ENCODE data around the gene CLCN5.

CLCN5 gene

DNA sequence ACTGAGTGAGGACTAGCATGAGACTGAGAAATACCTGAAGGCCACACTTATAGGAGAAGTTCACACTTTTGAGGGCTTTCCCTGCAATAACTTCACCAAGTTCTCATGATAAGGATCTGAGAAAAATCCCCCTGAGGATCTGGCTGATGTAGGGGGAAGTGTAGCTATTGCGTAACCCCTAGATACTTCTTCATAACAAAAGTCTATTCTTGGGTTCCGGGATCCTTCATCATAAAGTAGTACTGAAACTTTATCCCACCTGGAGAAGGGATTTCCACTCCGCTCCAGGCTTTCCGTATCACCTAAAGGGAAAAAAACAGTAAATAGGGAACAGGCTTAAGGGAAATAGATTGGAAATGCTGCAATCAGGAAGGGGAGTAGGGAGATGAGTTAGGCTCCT is 29.9 kb upstream of the CLCN5 start:
- Histone ChIP-seq H3K27me3 (peaks cover 55% of the 10 kb centered on the region), H3K9ac (no peak overlapping the region), H3K9me3 (peaks cover 11% of the 10 kb centered on the region), H3K27ac (no peak overlapping the region), H3K4me1 (peaks cover 6% of the 10 kb centered on the region; the same call in 1 of the 2 replicates), H3K36me3 (no peaks in the 10 kb centered on the region), H3K4me3 (no peak overlapping the region), H4K20me1 (no peaks in the 10 kb centered on the region), H3K4me2 (no peak overlapping the region)
- peak; percentile 93 for TF ChIP-seq Cebpa-rat (IDR thresholded peaks at IDR 0.05)

- H3K27me3 ChIP-seq = peaks cover 61% of the 10 kb centered on the region
- H3K27ac ChIP-seq = no peak overlapping the region
- H3K36me3 ChIP-seq = no peaks in the 10 kb centered on the region
- H3K9ac ChIP-seq = no peak overlapping the region
- no peak overlapping the region for H3K4me2 ChIP-seq
- H3K4me1 ChIP-seq = peaks cover 6% of the 10 kb centered on the region; the same call in 1 of the 2 replicates
- peaks cover 21% of the 10 kb centered on the region for H3K9me3 ChIP-seq
- TF ChIP-seq Cebpa-rat (IDR thresholded peaks at IDR 0.05) = no peak
- no peaks in the 10 kb centered on the region for H4K20me1 ChIP-seq
- H3K4me3 ChIP-seq = no peak overlapping the region
These were observed 25.4 kb upstream of the CLCN5 start for GRCh38 chrX:49896951-49897350.

DNA sequence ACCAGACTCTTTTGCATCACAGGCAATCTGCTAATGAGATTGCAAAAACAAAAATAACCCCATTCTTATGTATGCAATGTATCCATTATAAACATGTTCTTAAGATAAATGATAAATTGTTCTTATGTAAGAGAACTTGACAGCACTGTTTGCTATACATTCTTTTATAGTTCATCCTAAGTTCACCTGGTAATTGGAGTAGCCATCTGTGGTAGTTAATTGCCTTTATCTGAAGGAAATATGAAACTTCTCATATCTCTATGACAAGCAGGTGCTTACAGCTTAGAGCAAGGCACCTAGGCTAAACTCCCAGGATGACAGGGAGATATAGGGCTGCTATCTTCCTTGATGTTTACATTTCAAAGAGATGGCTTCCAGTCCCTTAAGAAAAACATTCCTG is 21.3 kb upstream of the CLCN5 start:
- no peak overlapping the region for H3K27ac ChIP-seq
- H3K9me3 ChIP-seq = peaks cover 21% of the 10 kb centered on the region
- no peaks in the 10 kb centered on the region for H3K4me1 ChIP-seq
- no peaks in the 10 kb centered on the region for H4K20me1 ChIP-seq
- peaks cover 42% of the 10 kb centered on the region for H3K27me3 ChIP-seq
- no peak overlapping the region for H3K4me3 ChIP-seq
- H3K36me3 ChIP-seq = no peaks in the 10 kb centered on the region
- H3K9ac ChIP-seq = no peak overlapping the region
- H3K4me2 ChIP-seq = no peak overlapping the region
- no peak for TF ChIP-seq Cebpa-rat (IDR thresholded peaks at IDR 0.05)

DNA sequence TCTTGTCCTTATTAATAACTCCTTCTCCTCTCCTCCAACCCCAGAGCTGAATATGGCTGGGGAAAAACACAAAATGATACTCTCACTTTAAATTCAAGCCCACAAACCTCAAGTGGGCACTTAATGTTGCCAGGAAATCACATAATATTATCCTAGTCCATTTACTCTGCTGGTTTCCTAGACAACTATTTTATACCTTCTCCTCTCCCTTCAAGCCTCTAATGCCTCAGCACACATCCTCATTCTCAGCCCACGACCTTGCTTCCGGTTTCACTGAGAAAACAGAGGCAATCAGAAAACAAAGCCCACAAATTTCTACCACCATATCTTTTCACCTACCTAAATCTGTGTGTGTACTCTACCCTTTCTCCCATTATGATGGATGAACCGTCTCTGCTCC is 12.1 kb upstream of the CLCN5 start:
- H3K27ac ChIP-seq = no peak overlapping the region
- no peak overlapping the region for H3K4me3 ChIP-seq
- H3K4me2 ChIP-seq = no peak overlapping the region
- no peak for TF ChIP-seq Cebpa-rat (IDR thresholded peaks at IDR 0.05)
- H3K4me1 ChIP-seq = no peaks in the 10 kb centered on the region; the same call in 1 of the 2 replicates
- no peak overlapping the region for H3K9ac ChIP-seq
- peaks cover 63% of the 10 kb centered on the region for H3K27me3 ChIP-seq
- H4K20me1 ChIP-seq = no peaks in the 10 kb centered on the region; the same call in 1 of the 2 replicates
- no peaks in the 10 kb centered on the region for H3K36me3 ChIP-seq
- H3K9me3 ChIP-seq = no peaks in the 10 kb centered on the region

DNA sequence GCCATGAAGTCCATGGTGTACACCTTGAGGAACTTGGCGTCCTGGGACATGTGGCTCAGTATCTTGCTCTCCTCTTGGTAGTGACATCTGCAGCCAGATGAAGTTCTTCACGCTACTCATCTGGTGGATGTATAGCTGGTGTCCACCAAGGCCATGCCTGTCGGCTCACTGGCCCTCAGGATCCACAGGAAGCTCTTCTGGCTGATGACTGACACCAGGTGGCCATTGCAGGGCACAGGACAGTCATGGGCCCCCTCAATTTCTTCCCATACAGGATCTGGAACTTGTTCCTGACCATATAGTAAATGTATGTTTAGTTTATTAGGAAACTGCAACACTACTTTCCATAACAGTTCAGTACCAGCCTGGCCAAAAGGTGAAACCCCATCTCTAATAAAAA is 10.3 kb upstream of the CLCN5 start:
- no peak for TF ChIP-seq Cebpa-rat (IDR thresholded peaks at IDR 0.05)
- no peaks in the 10 kb centered on the region for H3K9me3 ChIP-seq
- H3K4me3 ChIP-seq = no peak overlapping the region
- peaks cover 68% of the 10 kb centered on the region for H3K27me3 ChIP-seq
- no peaks in the 10 kb centered on the region; the same call in 1 of the 2 replicates for H4K20me1 ChIP-seq
- H3K4me2 ChIP-seq = no peak overlapping the region
- H3K27ac ChIP-seq = no peak overlapping the region
- H3K9ac ChIP-seq = no peak overlapping the region
- H3K4me1 ChIP-seq = no peaks in the 10 kb centered on the region; the same call in 1 of the 2 replicates
- no peaks in the 10 kb centered on the region for H3K36me3 ChIP-seq

DNA sequence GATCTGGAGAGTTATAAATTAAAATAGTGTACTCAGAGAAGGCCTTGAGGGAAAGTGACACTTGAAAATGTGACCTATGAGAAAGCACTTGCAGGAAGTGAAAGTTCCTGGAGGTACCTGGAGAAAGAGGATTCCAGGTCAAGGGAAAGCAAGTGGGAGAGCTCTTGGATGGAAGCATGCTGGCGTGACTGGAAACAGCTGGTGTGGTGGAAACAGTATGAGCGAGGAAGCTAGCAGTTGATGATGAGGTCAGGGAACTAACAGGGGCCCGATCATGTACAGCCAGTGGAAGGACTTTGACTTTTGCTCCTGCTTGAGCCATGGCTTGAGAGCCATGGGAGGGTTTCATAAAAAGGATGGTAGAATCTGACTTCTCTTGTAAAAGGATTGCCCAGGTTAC is 9.5 kb upstream of the CLCN5 start:
- no peak overlapping the region for H3K4me2 ChIP-seq
- no peak overlapping the region for H3K4me3 ChIP-seq
- peaks cover 67% of the 10 kb centered on the region for H3K27me3 ChIP-seq
- H3K4me1 ChIP-seq = no peaks in the 10 kb centered on the region; the same call in 1 of the 2 replicates
- no peaks in the 10 kb centered on the region; the same call in 1 of the 2 replicates for H4K20me1 ChIP-seq
- no peaks in the 10 kb centered on the region for H3K9me3 ChIP-seq
- H3K9ac ChIP-seq = no peak overlapping the region
- no peak overlapping the region for H3K27ac ChIP-seq
- H3K36me3 ChIP-seq = no peaks in the 10 kb centered on the region
- TF ChIP-seq Cebpa-rat (IDR thresholded peaks at IDR 0.05) = no peak

- Histone ChIP-seq H4K20me1 (no peaks in the 10 kb centered on the region; the same call in 1 of the 2 replicates), H3K4me3 (no peak overlapping the region), H3K9ac (no peak overlapping the region), H3K36me3 (no peaks in the 10 kb centered on the region), H3K27me3 (peaks cover 47% of the 10 kb centered on the region), H3K9me3 (no peaks in the 10 kb centered on the region), H3K4me1 (no peaks in the 10 kb centered on the region; the same call in 1 of the 2 replicates), H3K4me2 (no peak overlapping the region), H3K27ac (no peak overlapping the region)
- TF ChIP-seq Cebpa-rat (IDR thresholded peaks at IDR 0.05) = no peak
These were observed 6.8 kb upstream of the CLCN5 start for GRCh38 chrX:49915361-49916222.

DNA sequence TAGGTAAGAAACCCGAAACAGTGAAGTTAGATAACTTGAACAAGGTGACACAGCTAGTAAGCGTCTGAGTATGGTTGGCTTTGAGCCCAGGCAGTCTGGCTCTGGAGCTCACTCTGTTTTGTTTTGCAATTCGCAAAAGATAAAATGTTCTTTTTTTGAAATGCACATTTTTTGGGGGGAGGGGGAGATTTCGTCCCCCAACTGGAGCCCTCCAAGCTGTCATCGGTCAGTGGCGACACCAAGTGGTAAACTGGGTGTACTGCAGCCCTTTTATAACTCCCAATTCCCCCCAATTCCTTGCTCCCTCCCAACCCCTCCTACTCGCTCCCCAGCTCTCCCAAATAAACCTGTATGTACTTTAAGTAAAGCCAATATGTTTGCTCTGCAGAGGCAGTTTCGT is 2.8 kb upstream of the CLCN5 start:
- H3K9ac ChIP-seq = no peak overlapping the region
- H3K36me3 ChIP-seq = no peaks in the 10 kb centered on the region
- no peaks in the 10 kb centered on the region for H3K4me1 ChIP-seq
- H3K27me3 ChIP-seq = peaks cover 51% of the 10 kb centered on the region
- H3K27ac ChIP-seq = no peak overlapping the region
- no peak overlapping the region for H3K4me2 ChIP-seq
- TF ChIP-seq Cebpa-rat (IDR thresholded peaks at IDR 0.05) = no peak
- no peaks in the 10 kb centered on the region for H4K20me1 ChIP-seq
- no peak overlapping the region for H3K4me3 ChIP-seq
- no peaks in the 10 kb centered on the region for H3K9me3 ChIP-seq

- H3K27ac ChIP-seq = no peak overlapping the region
- peaks cover 60% of the 10 kb centered on the region for H3K27me3 ChIP-seq
These were observed 1.3 kb upstream of the CLCN5 start for GRCh38 chrX:49921109-49921508.

GRCh38 chrX:49925176-49925575 is 2.8 kb downstream of the CLCN5 start:
- Histone ChIP-seq H4K20me1 (no peaks in the 10 kb centered on the region), H3K27me3 (peaks cover 81% of the 10 kb centered on the region), H3K9ac (no peak overlapping the region), H3K4me1 (no peaks in the 10 kb centered on the region), H3K36me3 (no peaks in the 10 kb centered on the region), H3K4me2 (no peak overlapping the region), H3K9me3 (no peaks in the 10 kb centered on the region), H3K27ac (no peak overlapping the region), H3K4me3 (no peak overlapping the region)
- TF ChIP-seq Cebpa-rat (IDR thresholded peaks at IDR 0.05) = no peak

More at GRCh38 chrX:49921109-49921508, 1.3 kb upstream of the CLCN5 start:
- Histone ChIP-seq H3K4me1 (no peaks in the 10 kb centered on the region), H3K9me3 (no peaks in the 10 kb centered on the region), H3K36me3 (no peaks in the 10 kb centered on the region), H3K4me3 (no peak overlapping the region), H4K20me1 (no peaks in the 10 kb centered on the region), H3K4me2 (no peak overlapping the region), H3K9ac (no peak overlapping the region)
- TF ChIP-seq Cebpa-rat (IDR thresholded peaks at IDR 0.05) = no peak

Measured in BLaER1 (cell line).